ENCODE measurements around the gene ITGB1. TPM values are rescaled to one million over a fixed set of nuclear protein-coding genes. Genes with fewer than 3 reads are reported as not detected.
"Not testable (repeated sequence)": the region's sequence is repeated elsewhere in the genome, so short reads cannot be mapped to it uniquely, and the experiment has no call there.

Gene ITGB1
- total and polyA plus RNA-seq, 9 donors = 308 to 467 (median 379) TPM

GRCh38 chr10:32994632-32995031 lies 36.6 kb upstream of the ITGB1 start:
- no CpG with 5 or more reads among the region's 2 CpGs for WGBS (ENCODE audit: insufficient coverage)
- not testable (repeated sequence) for H3K4me3 ChIP-seq (ENCODE audit: low read length); DNase-seq; H3K36me3 ChIP-seq (ENCODE audit: control insufficient read depth, insufficient read depth, low read length); H3K27me3 ChIP-seq (ENCODE audit: control insufficient read depth, insufficient read depth, low read length); H3K4me1 ChIP-seq (ENCODE audit: control insufficient read depth, insufficient read depth, low read length); H3K9me3 ChIP-seq (replicated peaks; ENCODE audit: control insufficient read depth, low read depth, low read length); H3K27ac ChIP-seq (ENCODE audit: low read length)

DNA sequence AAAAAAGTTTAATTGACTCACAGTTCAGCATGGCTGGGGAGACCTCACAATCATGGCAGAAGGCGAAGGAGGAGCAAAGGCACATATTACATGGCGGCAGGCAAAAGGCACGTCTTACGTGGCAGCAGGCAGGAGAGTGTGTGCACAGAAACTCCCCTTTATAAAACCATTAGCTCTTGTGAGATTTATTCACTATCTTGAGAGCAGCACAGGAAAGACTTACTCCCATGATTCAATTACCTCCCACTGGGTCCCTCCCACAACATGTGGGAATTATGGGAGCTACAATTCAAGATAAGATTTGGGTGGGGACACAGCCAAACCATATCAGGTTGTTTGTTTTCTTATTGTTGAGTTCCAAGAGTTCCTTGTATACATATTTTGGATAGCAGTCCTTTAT lies 34.3 kb upstream of the ITGB1 start:
- H3K27me3 ChIP-seq (ENCODE audit: control insufficient read depth, insufficient read depth, low read length); H3K4me3 ChIP-seq (ENCODE audit: low read length); H3K9me3 ChIP-seq (replicated peaks; ENCODE audit: control insufficient read depth, low read depth, low read length); H3K27ac ChIP-seq (ENCODE audit: low read length); H3K36me3 ChIP-seq (ENCODE audit: control insufficient read depth, insufficient read depth, low read length); DNase-seq; H3K4me1 ChIP-seq (ENCODE audit: control insufficient read depth, insufficient read depth, low read length): not testable (repeated sequence)
- no CpG with 5 or more reads among the region's 4 CpGs for WGBS (ENCODE audit: insufficient coverage)

- no peak overlapping the region for H3K27ac ChIP-seq (ENCODE audit: low read length)
- no peaks in the 10 kb centered on the region for H3K4me1 ChIP-seq (ENCODE audit: control insufficient read depth, insufficient read depth, low read length)
- H3K4me3 ChIP-seq (ENCODE audit: low read length) = no peak overlapping the region
- H3K9me3 ChIP-seq (replicated peaks; ENCODE audit: control insufficient read depth, low read depth, low read length) = no peaks in the 10 kb centered on the region
- DNase-seq = no peak
- no peaks in the 10 kb centered on the region for H3K36me3 ChIP-seq (ENCODE audit: control insufficient read depth, insufficient read depth, low read length)
- no peaks in the 10 kb centered on the region for H3K27me3 ChIP-seq (ENCODE audit: control insufficient read depth, insufficient read depth, low read length)
Measured at GRCh38 chr10:32990811-32991210, 32.8 kb upstream of the ITGB1 start.

GRCh38 chr10:32988604-32989003 lies 30.6 kb upstream of the ITGB1 start:
- no CpG with 5 or more reads among the region's 3 CpGs for WGBS (ENCODE audit: insufficient coverage)
- no peak for DNase-seq
- Histone ChIP-seq H3K36me3 (ENCODE audit: control insufficient read depth, insufficient read depth, low read length) (no peaks in the 10 kb centered on the region), H3K4me1 (ENCODE audit: control insufficient read depth, insufficient read depth, low read length) (peaks cover 4% of the 10 kb centered on the region), H3K9me3 (replicated peaks; ENCODE audit: control insufficient read depth, low read depth, low read length) (no peaks in the 10 kb centered on the region), H3K27me3 (ENCODE audit: control insufficient read depth, insufficient read depth, low read length) (no peaks in the 10 kb centered on the region), H3K4me3 (ENCODE audit: low read length) (no peak overlapping the region), H3K27ac (ENCODE audit: low read length) (no peak overlapping the region)

GRCh38 chr10:32987172-32987571 lies 29.1 kb upstream of the ITGB1 start:
- DNase-seq = no peak
- peaks cover 4% of the 10 kb centered on the region for H3K4me1 ChIP-seq (ENCODE audit: control insufficient read depth, insufficient read depth, low read length)
- no peak overlapping the region for H3K4me3 ChIP-seq (ENCODE audit: low read length)
- no peaks in the 10 kb centered on the region for H3K9me3 ChIP-seq (replicated peaks; ENCODE audit: control insufficient read depth, low read depth, low read length)
- H3K27me3 ChIP-seq (ENCODE audit: control insufficient read depth, insufficient read depth, low read length) = no peaks in the 10 kb centered on the region
- H3K36me3 ChIP-seq (ENCODE audit: control insufficient read depth, insufficient read depth, low read length) = no peaks in the 10 kb centered on the region
- WGBS (ENCODE audit: insufficient coverage) = no CpG with 5 or more reads among the region's 1 CpG
- no peak overlapping the region for H3K27ac ChIP-seq (ENCODE audit: low read length)

- no peak overlapping the region for H3K4me3 ChIP-seq (ENCODE audit: low read length)
- peak overlapping the region; percentile 79 for H3K27ac ChIP-seq (ENCODE audit: low read length)
- peaks cover 10% of the 10 kb centered on the region for H3K4me1 ChIP-seq (ENCODE audit: control insufficient read depth, insufficient read depth, low read length)
- WGBS (ENCODE audit: insufficient coverage) = 67% methylated on average over 1 of the region's 4 CpGs
- peak; percentile 55 for DNase-seq
- no peaks in the 10 kb centered on the region for H3K27me3 ChIP-seq (ENCODE audit: control insufficient read depth, insufficient read depth, low read length)
- no peaks in the 10 kb centered on the region for H3K36me3 ChIP-seq (ENCODE audit: control insufficient read depth, insufficient read depth, low read length)
- H3K9me3 ChIP-seq (replicated peaks; ENCODE audit: control insufficient read depth, low read depth, low read length) = no peaks in the 10 kb centered on the region
Measured at GRCh38 chr10:32985775-32986350, 27.8 kb upstream of the ITGB1 start.

DNA sequence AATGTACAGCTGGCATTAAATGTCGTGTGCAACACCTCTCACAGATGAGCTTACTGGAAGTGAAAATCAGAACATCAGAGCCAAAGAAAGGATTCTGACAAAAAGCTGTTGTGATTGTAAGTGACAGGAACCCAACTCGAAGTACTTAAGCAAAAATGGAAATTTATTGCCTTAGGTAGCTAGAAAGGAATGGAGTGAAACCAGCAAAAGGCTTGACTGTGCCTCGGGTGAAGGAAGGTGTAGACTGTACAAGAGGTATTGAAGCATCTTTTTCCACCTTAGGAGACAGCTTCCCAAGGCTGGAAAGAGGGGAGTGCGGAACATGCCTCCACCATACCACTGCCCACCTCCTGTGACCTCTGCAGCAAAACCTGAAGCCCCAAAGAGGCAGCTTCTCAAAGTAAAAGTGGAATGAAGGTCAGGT lies 27.3 kb upstream of the ITGB1 start:
- Histone ChIP-seq H3K27me3 (ENCODE audit: control insufficient read depth, insufficient read depth, low read length) (no peaks in the 10 kb centered on the region), H3K4me3 (ENCODE audit: low read length) (no peak overlapping the region), H3K27ac (ENCODE audit: low read length) (peak overlapping the region; percentile 79), H3K4me1 (ENCODE audit: control insufficient read depth, insufficient read depth, low read length) (peaks cover 11% of the 10 kb centered on the region), H3K9me3 (replicated peaks; ENCODE audit: control insufficient read depth, low read depth, low read length) (no peaks in the 10 kb centered on the region), H3K36me3 (ENCODE audit: control insufficient read depth, insufficient read depth, low read length) (no peaks in the 10 kb centered on the region)
- WGBS (ENCODE audit: insufficient coverage) = 62% methylated on average over 3 of the region's 4 CpGs
- DNase-seq = no peak

DNA sequence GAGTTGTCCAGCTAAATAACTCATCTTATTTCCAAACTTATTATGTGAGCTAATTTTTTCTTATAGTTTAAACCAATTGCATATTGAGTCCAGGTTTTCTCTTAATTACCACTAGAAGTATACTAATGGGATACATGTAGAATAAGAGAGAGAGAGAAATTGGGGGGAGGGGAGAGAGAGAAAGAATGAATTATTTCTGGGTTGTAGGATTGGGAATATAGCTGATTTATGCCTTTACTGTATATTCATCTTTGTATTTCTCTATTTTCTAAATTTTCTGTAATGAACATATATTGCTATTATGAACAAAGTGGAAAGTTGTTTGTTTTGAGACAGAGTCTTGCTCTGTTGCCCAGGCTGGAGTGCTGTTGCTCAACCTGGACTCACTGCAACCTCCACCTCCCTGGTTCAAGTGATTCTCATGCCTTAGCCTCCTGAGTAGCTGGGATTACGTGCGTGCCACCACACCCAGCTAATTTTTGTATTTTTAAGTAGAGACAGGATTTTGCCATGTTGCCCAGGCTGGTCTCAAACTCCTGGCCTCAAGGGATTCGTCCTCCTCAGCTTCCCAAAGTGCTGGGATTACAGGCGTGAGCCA lies 26.1 kb upstream of the ITGB1 start:
- H3K27ac ChIP-seq (ENCODE audit: low read length) = no peak overlapping the region
- H3K36me3 ChIP-seq (ENCODE audit: control insufficient read depth, insufficient read depth, low read length) = no peaks in the 10 kb centered on the region
- no peak overlapping the region for H3K4me3 ChIP-seq (ENCODE audit: low read length)
- H3K9me3 ChIP-seq (replicated peaks; ENCODE audit: control insufficient read depth, low read depth, low read length) = no peaks in the 10 kb centered on the region
- no peaks in the 10 kb centered on the region for H3K27me3 ChIP-seq (ENCODE audit: control insufficient read depth, insufficient read depth, low read length)
- no peak for DNase-seq
- 100% methylated on average over 1 of the region's 4 CpGs for WGBS (ENCODE audit: insufficient coverage)
- peaks cover 11% of the 10 kb centered on the region for H3K4me1 ChIP-seq (ENCODE audit: control insufficient read depth, insufficient read depth, low read length)

DNA sequence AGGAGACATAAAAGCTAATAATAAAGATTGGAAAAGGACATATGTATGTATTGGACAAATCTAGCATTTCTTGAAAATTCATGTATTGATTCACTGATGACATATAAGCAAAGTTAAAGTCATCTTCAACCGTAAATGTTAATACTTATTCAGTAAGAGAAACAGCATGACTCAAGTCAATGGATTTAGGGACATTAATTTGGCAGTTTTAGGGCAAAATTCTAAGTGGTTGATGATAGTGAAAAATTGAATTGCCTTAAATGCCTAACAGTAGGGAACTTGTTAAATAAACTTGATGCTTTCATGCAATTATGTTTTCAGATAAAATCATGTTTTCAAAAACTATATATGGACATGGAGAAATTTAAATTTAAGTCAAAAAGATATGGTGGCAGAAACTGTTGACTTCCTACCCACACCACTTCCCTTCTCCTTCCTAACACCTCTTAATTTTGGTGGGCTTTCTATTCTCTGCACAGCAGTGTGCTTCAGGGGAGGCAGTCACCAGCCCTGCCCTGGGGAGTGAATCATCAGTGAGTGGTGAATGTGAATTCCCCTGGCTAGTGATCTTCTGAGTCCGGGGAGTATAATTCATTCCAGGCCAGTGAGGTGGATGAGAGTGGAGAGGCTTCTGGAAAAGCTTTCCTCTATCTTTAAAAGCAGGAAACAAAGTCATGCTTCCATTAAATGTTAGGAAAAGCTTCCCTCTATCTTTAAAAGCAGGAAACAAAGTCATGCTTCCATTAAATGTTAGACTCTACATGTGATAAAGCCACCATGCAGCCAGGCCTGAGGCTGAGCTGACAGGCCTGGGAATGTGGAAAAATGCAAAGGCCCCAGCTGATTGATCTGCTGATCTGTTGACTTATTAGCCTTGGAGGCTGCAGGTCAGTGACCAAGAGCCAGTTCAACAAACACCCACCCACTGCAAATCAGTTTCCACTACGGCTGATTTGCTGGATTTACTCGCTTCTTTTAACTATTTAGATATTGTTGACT lies 25.2 kb upstream of the ITGB1 start:
- Histone ChIP-seq H3K27me3 (ENCODE audit: control insufficient read depth, insufficient read depth, low read length) (no peaks in the 10 kb centered on the region), H3K4me1 (ENCODE audit: control insufficient read depth, insufficient read depth, low read length) (peaks cover 11% of the 10 kb centered on the region), H3K4me3 (ENCODE audit: low read length) (no peak overlapping the region), H3K9me3 (replicated peaks; ENCODE audit: control insufficient read depth, low read depth, low read length) (no peaks in the 10 kb centered on the region), H3K36me3 (ENCODE audit: control insufficient read depth, insufficient read depth, low read length) (no peaks in the 10 kb centered on the region), H3K27ac (ENCODE audit: low read length) (no peak overlapping the region)
- no peak for DNase-seq
- WGBS (ENCODE audit: insufficient coverage) = no CpG with 5 or more reads among the region's 4 CpGs

- Histone ChIP-seq H3K4me1 (ENCODE audit: control insufficient read depth, insufficient read depth, low read length) (peaks cover 11% of the 10 kb centered on the region), H3K9me3 (replicated peaks; ENCODE audit: control insufficient read depth, low read depth, low read length) (no peaks in the 10 kb centered on the region), H3K4me3 (ENCODE audit: low read length) (no peak overlapping the region), H3K27ac (ENCODE audit: low read length) (peak overlapping the region; percentile 89), H3K27me3 (ENCODE audit: control insufficient read depth, insufficient read depth, low read length) (no peaks in the 10 kb centered on the region), H3K36me3 (ENCODE audit: control insufficient read depth, insufficient read depth, low read length) (no peaks in the 10 kb centered on the region)
- WGBS (ENCODE audit: insufficient coverage) = no CpG with 5 or more reads among the region's 9 CpGs
- no peak for DNase-seq
Measured at GRCh38 chr10:32982293-32982709, 24.3 kb upstream of the ITGB1 start.

Measured in muscle of leg (tissue), 11 donors.